NCI-H2081 treated with DMSO at 0.1 percent for 48 hours (cell line): Measurements from ENCODE around the gene SNU13.
"Not testable (repeated sequence)": the region's sequence is repeated elsewhere in the genome, so short reads cannot be mapped to it uniquely, and the experiment has no call there.

Source experiments
- DNase-seq: peaks from one replicate; lab custom pipeline; 2025; lab: John Stamatoyannopoulos, UW

Gene SNU13

GRCh38 chr22:41681616-41682015 lies 7.1 kb downstream of the SNU13 start:
- DNase-seq, result no peak

GRCh38 chr22:41676134-41676533 lies 12.5 kb downstream of the SNU13 start:
- DNase-seq, result no peak

- DNase-seq, result no peak
Observed at GRCh38 chr22:41674846-41675340, 13.8 kb downstream of the SNU13 start.

- DNase-seq, result no peak
Observed at GRCh38 chr22:41672780-41673509, 15.7 kb downstream of the SNU13 start.

GRCh38 chr22:41672096-41672495 lies 16.6 kb downstream of the SNU13 start:
- DNase-seq, result not testable (repeated sequence)

- no peak for DNase-seq
Observed at GRCh38 chr22:41668971-41669911, 19.4 kb downstream of the SNU13 start.

GRCh38 chr22:41664951-41665350 lies 23.7 kb downstream of the SNU13 start:
- no peak for DNase-seq

GRCh38 chr22:41664490-41664889 lies 24.2 kb downstream of the SNU13 start:
- DNase-seq, result no peak

- not testable (repeated sequence) for DNase-seq
Observed at GRCh38 chr22:41663594-41663993, 25.1 kb downstream of the SNU13 start.

- no peak for DNase-seq
Observed at GRCh38 chr22:41661713-41662112, 27.0 kb downstream of the SNU13 start.

GRCh38 chr22:41661088-41661487 lies 27.6 kb downstream of the SNU13 start:
- DNase-seq, result no peak

- DNase-seq, result no peak
Observed at GRCh38 chr22:41660416-41660815, 28.3 kb downstream of the SNU13 start.

- DNase-seq, result no peak
Observed at GRCh38 chr22:41659941-41660340, 28.7 kb downstream of the SNU13 start.

- no peak for DNase-seq
Observed at GRCh38 chr22:41658869-41659268, 29.8 kb downstream of the SNU13 start.

GRCh38 chr22:41657709-41658108 lies 31.0 kb downstream of the SNU13 start:
- no peak for DNase-seq

GRCh38 chr22:41656556-41656955 lies 32.1 kb downstream of the SNU13 start:
- no peak for DNase-seq

GRCh38 chr22:41654322-41654721 lies 34.3 kb downstream of the SNU13 start:
- no peak for DNase-seq

GRCh38 chr22:41650821-41651220 lies 37.8 kb downstream of the SNU13 start:
- DNase-seq, result no peak

- DNase-seq, result no peak
Observed at GRCh38 chr22:41650229-41650628, 38.4 kb downstream of the SNU13 start.

GRCh38 chr22:41648432-41648831 lies 40.2 kb downstream of the SNU13 start:
- DNase-seq, result no peak

- no peak for DNase-seq
Observed at GRCh38 chr22:41647771-41648170, 40.9 kb downstream of the SNU13 start.

GRCh38 chr22:41642331-41643110 lies 46.1 kb downstream of the SNU13 start:
- no peak for DNase-seq
